SK-N-SH (cell line): ENCODE measurements around the gene BSCL2. TPM values are rescaled to one million over a fixed set of nuclear protein-coding genes. Genes with fewer than 3 reads are reported as not detected.

Experiments used
- CTCF ChIA-PET: fragments of 300-600, 350-600 bp; formaldehyde crosslinking; extraction: SDS; loops from one replicate; lab custom pipeline; 2021; lab: Yijun Ruan, JAX
- POLR2A ChIA-PET: fragments of 350-600 bp; sonication (Branson Sonifier 250); formaldehyde crosslinking; extraction: SDS; loops from one replicate; lab custom pipeline; 2020; ENCODE audit warnings: antibody characterized with exemption, inconsistent platforms; lab: Yijun Ruan, JAX
- DNase-seq: peaks from one replicate; pipeline ENCODE4 v3.0.0; 2012
- H2AFZ ChIP-seq: fragments of 200-600 bp; sonication (generic); 2 replicates; pipeline ENCODE4 v1.8.1; 2016; ENCODE audit warnings: antibody characterized with exemption, mild to moderate bottlenecking, low read depth
- H3F3A ChIP-seq: fragments of 200-600 bp; sonication (generic); replicated peaks from 2 replicates; pipeline ENCODE3; 2016; ENCODE audit warnings: antibody characterized with exemption, mild to moderate bottlenecking; ENCODE audit not compliant: insufficient read depth
- H3K27ac ChIP-seq, 2 experiments: fragments of 200-500 bp in 1 of 2; fragments of 200-600 bp in 1 of 2; sonication (Bioruptor generic) in 1 of 2; sonication (generic), shearing (Covaris generic) in 1 of 2; 2 replicates each; pipeline versions ENCODE4 v1.5.1 to v1.6.1; 2014 to 2016; ENCODE audit warnings: low read depth in 2 of 2, inconsistent platforms in 1 of 2, low read length in 1 of 2, mild to moderate bottlenecking in 1 of 2, mixed read lengths in 1 of 2
- H3K27me3 ChIP-seq: fragments of 200-600 bp; sonication (generic), shearing (Covaris generic); 2 replicates; pipeline ENCODE4 v1.6.1; 2016; ENCODE audit warnings: mixed run types; ENCODE audit not compliant: insufficient read depth
- H3K36me3 ChIP-seq, 2 experiments: fragments of 200-500 bp in 1 of 2; fragments of 200-600 bp in 1 of 2; sonication (Bioruptor generic) in 1 of 2; sonication (generic) in 1 of 2; replicated peaks in 1 of 2; 2 replicates each; pipeline versions ENCODE3 to v1.5.1; 2014 to 2016; ENCODE audit warnings: low read length in 1 of 2, mild to moderate bottlenecking in 1 of 2; ENCODE audit not compliant: insufficient read depth in 2 of 2, control insufficient read depth in 1 of 2
- H3K4me1 ChIP-seq, 2 experiments: fragments of 200-500 bp in 1 of 2; fragments of 200-600 bp in 1 of 2; sonication (Bioruptor generic) in 1 of 2; sonication (generic), shearing (Covaris generic) in 1 of 2; 2 replicates each; pipeline versions ENCODE4 v1.5.1 to v1.6.1; 2014 to 2016; ENCODE audit warnings: low read depth in 1 of 2, low read length in 1 of 2, mixed run types in 1 of 2; ENCODE audit not compliant: insufficient read depth in 2 of 2, control insufficient read depth in 1 of 2
- H3K4me2 ChIP-seq: fragments of 200-600 bp; sonication (generic), shearing (Covaris generic); 2 replicates; pipeline ENCODE4 v1.6.1; 2017; ENCODE audit warnings: mixed run types
- H3K4me3 ChIP-seq, 2 experiments: fragments of 200-500 bp in 1 of 2; fragments of 200-600 bp in 1 of 2; sonication (Bioruptor generic) in 1 of 2; sonication (generic), shearing (Covaris generic) in 1 of 2; 2 replicates each; pipeline versions ENCODE4 v1.5.1 to v1.8.1; 2014 to 2016; ENCODE audit warnings: low read depth in 2 of 2, inconsistent platforms in 1 of 2, low read length in 1 of 2, mild to moderate bottlenecking in 1 of 2, mixed read lengths in 1 of 2, moderate library complexity in 1 of 2
- H3K79me2 ChIP-seq: fragments of 200-600 bp; sonication (generic); 2 replicates; pipeline ENCODE4 v1.8.1; 2017; ENCODE audit warnings: mild to moderate bottlenecking; ENCODE audit not compliant: insufficient read depth
- H3K9ac ChIP-seq: fragments of 200-600 bp; sonication (generic); 2 replicates; pipeline ENCODE4 v1.6.1; 2017; ENCODE audit warnings: mixed run types
- H3K9me2 ChIP-seq: fragments of 200-600 bp; sonication (generic); 2 replicates; pipeline ENCODE4 v1.6.1; 2017; ENCODE audit warnings: mixed run types
- H3K9me3 ChIP-seq: fragments of 200-600 bp; sonication (generic); 2 replicates; pipeline ENCODE4 v1.6.1; 2017; ENCODE audit warnings: mixed run types, mild to moderate bottlenecking, moderate library complexity
- H4K20me1 ChIP-seq: fragments of 200-600 bp; sonication (generic); 2 replicates; pipeline ENCODE4 v1.6.1; 2017; ENCODE audit warnings: mild to moderate bottlenecking, mixed run types; ENCODE audit not compliant: insufficient read depth
- GATA2 ChIP-seq: sonication (generic); formaldehyde crosslinking; IDR thresholded peaks from 2 replicates; pipeline ENCODE4 v1.5.0; 2020; ENCODE audit warnings: mild to moderate bottlenecking, missing genetic modification reagents
- MXI1 ChIP-seq: IDR thresholded peaks from 2 replicates; pipeline ENCODE4 v1.6.1; 2012; ENCODE audit warnings: mild to moderate bottlenecking, low read depth, low read length, improper control_type of control experiment
- NRF1 ChIP-seq: IDR thresholded peaks from 2 replicates; pipeline ENCODE4 v1.6.1; 2012; ENCODE audit warnings: low read depth, mild to moderate bottlenecking, low read length
- POLR2AphosphoS5 ChIP-seq: IDR thresholded peaks from 2 replicates; pipeline ENCODE4 v1.6.1; 2012; ENCODE audit warnings: low read depth, low read length
- REST ChIP-seq: IDR thresholded peaks from 2 replicates; pipeline ENCODE4 v1.6.1; 2012; ENCODE audit warnings: mild to moderate bottlenecking, low read depth, low read length, moderate library complexity
- RXRA ChIP-seq: IDR thresholded peaks from 2 replicates; pipeline ENCODE4 v1.4.0; 2012; ENCODE audit warnings: low read depth, mild to moderate bottlenecking, borderline replicate concordance
- SMC3 ChIP-seq: IDR thresholded peaks from 2 replicates; pipeline ENCODE4 v1.6.1; 2012; ENCODE audit warnings: low read depth, low read length, improper control_type of control experiment
- TAF1 ChIP-seq: IDR thresholded peaks from 2 replicates; pipeline ENCODE4 v1.6.1; 2012; ENCODE audit warnings: low read depth, mild to moderate bottlenecking, low read length, moderate library complexity, borderline replicate concordance
- USF2 ChIP-seq: fragments of 150-350 bp; IDR thresholded peaks from 2 replicates; pipeline ENCODE4 v1.6.1; 2017; ENCODE audit warnings: antibody characterized with exemption, low read length, low read depth, borderline replicate concordance
- YY1 ChIP-seq: IDR thresholded peaks from 2 replicates; pipeline ENCODE4 v1.4.0; 2012; ENCODE audit warnings: low read depth, mild to moderate bottlenecking
- WGBS: methylation state at CpG from one replicate; pipeline ENCODE4 v1.1.6; 2017; ENCODE audit warnings: low lambda C conversion rate; 5-methylcytosine and 5-hydroxymethylcytosine counted together
- polyA plus RNA-seq, 3 experiments: library from polyadenylated mRNA; depleted of rRNA; stranded (reverse); fragments of >200 nt; gene quantifications; 2 replicates each; pipeline ENCODE4 v1.2.3, GENCODE V29; 2012
- TF ChIP-seq, protein P1 (sequence below): fragments of 150-350 bp; IDR thresholded peaks from 2 replicates; pipeline ENCODE4 v1.6.1; 2016; ENCODE audit warnings: mild to moderate bottlenecking, low read depth, low read length

Gene BSCL2
- polyA plus RNA-seq, 1 of the 3 experiments (the other 2 are of a cell fraction), result 81.5 TPM

GRCh38 chr11:62753736-62754603, 46.7 kb upstream of the BSCL2 start, which contains the start of gene ZBTB3 (continued):
- TF ChIP-seq MXI1 (no peak; the same call in 1 of the 2 replicates), USF2 (no peak), TAF1 (peak; percentile 78), REST (no peak), SMC3 (no peak), POLR2AphosphoS5 (peak; percentile 86)
- TF ChIP-seq, protein P1, sequence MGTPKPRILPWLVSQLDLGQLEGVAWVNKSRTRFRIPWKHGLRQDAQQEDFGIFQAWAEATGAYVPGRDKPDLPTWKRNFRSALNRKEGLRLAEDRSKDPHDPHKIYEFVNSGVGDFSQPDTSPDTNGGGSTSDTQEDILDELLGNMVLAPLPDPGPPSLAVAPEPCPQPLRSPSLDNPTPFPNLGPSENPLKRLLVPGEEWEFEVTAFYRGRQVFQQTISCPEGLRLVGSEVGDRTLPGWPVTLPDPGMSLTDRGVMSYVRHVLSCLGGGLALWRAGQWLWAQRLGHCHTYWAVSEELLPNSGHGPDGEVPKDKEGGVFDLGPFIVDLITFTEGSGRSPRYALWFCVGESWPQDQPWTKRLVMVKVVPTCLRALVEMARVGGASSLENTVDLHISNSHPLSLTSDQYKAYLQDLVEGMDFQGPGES, result peak; percentile 78

- 85% methylated on average over 10 of the region's 15 CpGs for WGBS
- DNase-seq, result no peak
- no peak for TF ChIP-seq GATA2 (CRISPR knock-in tag)
- no peak for TF ChIP-seq YY1
- no peak for TF ChIP-seq RXRA
- TF ChIP-seq NRF1, result no peak
- TF ChIP-seq, all 33 proteins: peak for 0
- Histone ChIP-seq H3K4me3 (peak overlapping the region; percentile 66 to 69), H3K27me3 (no peaks in the 10 kb centered on the region), H3K79me2 (peaks cover 33% of the 10 kb centered on the region; the same call in 1 of the 2 replicates), H3K9me2 (no peaks in the 10 kb centered on the region), H3K9me3 (no peaks in the 10 kb centered on the region), H3K27ac (peak overlapping the region; percentile 48 to 85; a peak in 2 of 4 replicates), H3K4me2 (peak overlapping the region; percentile 73), H3F3A (peaks cover 17% of the 10 kb centered on the region), H3K4me1 (peaks cover 6 to 11% of the 10 kb centered on the region in 2 experiments; a peak in 3 of 4 replicates), H4K20me1 (no peaks in the 10 kb centered on the region), H2AFZ (peak overlapping the region; percentile 90), H3K36me3 (peaks cover 0 to 7% of the 10 kb centered on the region in 2 experiments), H3K9ac (peak overlapping the region; percentile 83)
- ChIA-PET CTCF (interaction anchor here (0.7 to 3.3 kb wide), 9 partner anchors 9 to 328 kb away, joined by 3 to 18 read pairs (median 4); partner anchors contain the start of gene TAF6L), POLR2A (interaction anchor here (0.7 to 2.3 kb wide), 22 partner anchors 8 to 179 kb away, joined by 3 to 33 read pairs (median 8); partner anchors contain the start of genes BSCL2, C11orf98, CSKMT and EEF1G)
These were observed 45.9 kb upstream of the BSCL2 start for GRCh38 chr11:62752994-62753735.
